HEK293 (cell line): ENCODE results near the gene PROSER2.

Source experiments
- CTCF ChIA-PET: fragments of 350-600 bp; formaldehyde crosslinking; extraction: SDS; loops from one replicate; lab custom pipeline; 2021; ENCODE audit warnings: antibody characterized with exemption; lab: Yijun Ruan, JAX
- POLR2A ChIA-PET: fragments of 300-600 bp; formaldehyde crosslinking; extraction: SDS; loops from one replicate; lab custom pipeline; 2020; ENCODE audit warnings: antibody characterized with exemption, inconsistent platforms; lab: Yijun Ruan, JAX
- H3K27ac ChIP-seq: fragments of 200-500 bp; sonication (Bioruptor generic); 2 replicates; pipeline ENCODE4 v1.5.1; 2014; ENCODE audit warnings: low read depth, low read length, control low read depth, inconsistent platforms; ENCODE audit errors: extremely low read depth
- H3K36me3 ChIP-seq, 2 experiments: fragments of 200-500 bp in 1 of 2; sonication (Bioruptor generic) in 1 of 2; 1 replicate in 1 of 2; 2 replicates in 1 of 2; pipeline ENCODE4 v1.5.1; 2014 to 2017; ENCODE audit warnings: inconsistent platforms in 2 of 2, low read length in 2 of 2; ENCODE audit not compliant: control insufficient read depth in 2 of 2, insufficient read depth in 1 of 2
- H3K4me1 ChIP-seq: fragments of 200-500 bp; sonication (Bioruptor generic); 2 replicates; pipeline ENCODE4 v1.5.1; 2014; ENCODE audit warnings: mild to moderate bottlenecking, low read length, inconsistent platforms; ENCODE audit not compliant: control insufficient read depth, insufficient read depth
- H3K4me3 ChIP-seq: 2 replicates; pipeline ENCODE4 v1.5.1; 2011; ENCODE audit warnings: low read depth, mild to moderate bottlenecking, control low read depth, low read length, moderate library complexity
- H3K9me3 ChIP-seq: fragments of 200-500 bp; sonication (Bioruptor generic); 2 replicates; pipeline ENCODE4 v1.5.1; 2014; ENCODE audit warnings: low read depth, low read length, inconsistent platforms; ENCODE audit not compliant: control insufficient read depth, insufficient read depth
- HOXA7 ChIP-seq: sonication (generic); formaldehyde crosslinking; IDR thresholded peaks from 2 replicates; pipeline ENCODE4 v1.8.1; 2022; ENCODE audit warnings: missing genetic modification reagents, borderline replicate concordance
- KLF7 ChIP-seq: fragments of 450-650 bp; formaldehyde crosslinking; IDR thresholded peaks from 2 replicates; pipeline ENCODE4 v1.5.1; 2016; ENCODE audit warnings: missing biosample characterization, missing genetic modification characterization, borderline replicate concordance
- MEIS1 ChIP-seq: sonication (generic); formaldehyde crosslinking; IDR thresholded peaks from 2 replicates; pipeline ENCODE4 v1.8.1; 2022; ENCODE audit warnings: missing genetic modification reagents, mild to moderate bottlenecking, borderline replicate concordance
- YY2 ChIP-seq: fragments of 450-650 bp; formaldehyde crosslinking; IDR thresholded peaks from 2 replicates; pipeline ENCODE4 v1.5.1; 2016; ENCODE audit warnings: missing biosample characterization, missing genetic modification characterization
- ZFP69B ChIP-seq: fragments of 450-650 bp; formaldehyde crosslinking; IDR thresholded peaks from 2 replicates; pipeline ENCODE4 v1.5.1; 2016; ENCODE audit warnings: missing biosample characterization, missing genetic modification characterization
- ZNF114 ChIP-seq: fragments of 450-650 bp; formaldehyde crosslinking; IDR thresholded peaks from 2 replicates; pipeline ENCODE4 v1.5.0; 2017; ENCODE audit warnings: missing biosample characterization, missing genetic modification characterization
- ZNF146 ChIP-seq: fragments of 450-650 bp; formaldehyde crosslinking; IDR thresholded peaks from 2 replicates; pipeline ENCODE4 v1.5.1; 2016; ENCODE audit warnings: missing biosample characterization, missing genetic modification characterization
- ZNF16 ChIP-seq: fragments of 450-650 bp; formaldehyde crosslinking; IDR thresholded peaks from 2 replicates; pipeline ENCODE4 v1.5.1; 2016; ENCODE audit warnings: low read depth, missing biosample characterization, missing genetic modification characterization
- ZNF174 ChIP-seq: fragments of 450-650 bp; formaldehyde crosslinking; IDR thresholded peaks from 2 replicates; pipeline ENCODE4 v1.5.0; 2017; ENCODE audit warnings: missing biosample characterization, mild to moderate bottlenecking, missing genetic modification characterization
- ZNF214 ChIP-seq: fragments of 450-650 bp; formaldehyde crosslinking; IDR thresholded peaks from 2 replicates; pipeline ENCODE4 v1.5.1; 2017; ENCODE audit warnings: missing biosample characterization, mild to moderate bottlenecking, missing genetic modification characterization, borderline replicate concordance
- ZNF404 ChIP-seq: fragments of 450-650 bp; formaldehyde crosslinking; IDR thresholded peaks from 2 replicates; pipeline ENCODE4 v1.5.1; 2017; ENCODE audit warnings: missing biosample characterization, missing genetic modification characterization
- ZNF423 ChIP-seq: fragments of 450-650 bp; formaldehyde crosslinking; IDR thresholded peaks from 2 replicates; pipeline ENCODE4 v1.5.1; 2016; ENCODE audit warnings: missing biosample characterization, missing genetic modification characterization
- ZNF433 ChIP-seq: fragments of 450-650 bp; formaldehyde crosslinking; IDR thresholded peaks from 2 replicates; pipeline ENCODE4 v1.5.1; 2016; ENCODE audit warnings: missing biosample characterization, missing genetic modification characterization, low read depth
- ZNF560 ChIP-seq: fragments of 450-650 bp; formaldehyde crosslinking; IDR thresholded peaks from 2 replicates; pipeline ENCODE4 v1.5.1; 2017; ENCODE audit warnings: missing biosample characterization, missing genetic modification characterization, borderline replicate concordance
- ZNF585B ChIP-seq: fragments of 450-650 bp; formaldehyde crosslinking; IDR thresholded peaks from 2 replicates; pipeline ENCODE4 v1.5.1; 2016; ENCODE audit warnings: missing biosample characterization, missing genetic modification characterization
- ZNF621 ChIP-seq: fragments of 450-650 bp; formaldehyde crosslinking; IDR thresholded peaks from 2 replicates; pipeline ENCODE4 v1.5.1; 2017; ENCODE audit warnings: missing biosample characterization, missing genetic modification characterization
- ZNF670 ChIP-seq: fragments of 450-650 bp; formaldehyde crosslinking; IDR thresholded peaks from 2 replicates; pipeline ENCODE4 v1.5.1; 2016; ENCODE audit warnings: missing biosample characterization, missing genetic modification characterization, low read depth
- ZNF701 ChIP-seq: fragments of 450-650 bp; formaldehyde crosslinking; IDR thresholded peaks from 2 replicates; pipeline ENCODE4 v1.5.1; 2016; ENCODE audit warnings: missing biosample characterization, missing genetic modification characterization
- ZNF747 ChIP-seq: fragments of 450-650 bp; formaldehyde crosslinking; IDR thresholded peaks from 2 replicates; pipeline ENCODE4 v1.5.1; 2016; ENCODE audit warnings: missing biosample characterization, missing genetic modification characterization
- ZNF776 ChIP-seq: fragments of 450-650 bp; formaldehyde crosslinking; IDR thresholded peaks from 2 replicates; pipeline ENCODE4 v1.5.0; 2017; ENCODE audit warnings: missing biosample characterization, missing genetic modification characterization, borderline replicate concordance
- TF ChIP-seq, protein P1 (sequence below): fragments of 450-650 bp; formaldehyde crosslinking; IDR thresholded peaks from 2 replicates; pipeline ENCODE4 v1.5.1; 2016; ENCODE audit warnings: missing biosample characterization, missing genetic modification characterization
- TF ChIP-seq, protein P2 (sequence below): fragments of 450-650 bp; IDR thresholded peaks from 2 replicates; pipeline ENCODE4 v1.5.1; 2018; ENCODE audit warnings: missing biosample characterization, mild to moderate bottlenecking, missing genetic modification characterization
- TF ChIP-seq, protein P3 (sequence below): fragments of 450-650 bp; formaldehyde crosslinking; IDR thresholded peaks from 2 replicates; pipeline ENCODE4 v1.5.1; 2017; ENCODE audit warnings: missing biosample characterization, missing genetic modification characterization
- TF ChIP-seq, protein P4 (sequence below): fragments of 450-650 bp; formaldehyde crosslinking; IDR thresholded peaks from 2 replicates; pipeline ENCODE4 v1.5.1; 2016; ENCODE audit warnings: missing biosample characterization, missing genetic modification characterization

The PROSER2 gene

DNA sequence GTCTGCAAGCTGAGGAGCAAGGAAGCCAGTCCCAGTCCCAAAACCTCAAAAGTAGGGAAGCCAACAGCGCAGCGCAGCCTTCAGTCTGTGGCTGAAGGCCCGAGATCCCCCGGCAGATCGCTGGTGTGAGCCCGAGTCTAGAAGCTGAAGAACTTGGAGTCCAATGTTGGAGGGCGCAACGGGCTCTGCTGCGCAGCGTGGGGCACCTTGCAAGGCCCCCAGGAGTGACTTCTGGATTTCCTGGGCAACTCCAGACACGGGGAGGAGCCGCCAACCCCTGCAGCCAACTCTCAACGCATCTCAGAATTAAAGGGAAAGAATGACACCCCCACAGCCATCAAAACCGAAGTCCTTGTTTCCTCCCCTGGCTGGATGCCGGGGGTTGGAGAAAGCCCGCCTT, 18.8 kb upstream of the PROSER2 start (continued):
- TF ChIP-seq, protein P1, sequence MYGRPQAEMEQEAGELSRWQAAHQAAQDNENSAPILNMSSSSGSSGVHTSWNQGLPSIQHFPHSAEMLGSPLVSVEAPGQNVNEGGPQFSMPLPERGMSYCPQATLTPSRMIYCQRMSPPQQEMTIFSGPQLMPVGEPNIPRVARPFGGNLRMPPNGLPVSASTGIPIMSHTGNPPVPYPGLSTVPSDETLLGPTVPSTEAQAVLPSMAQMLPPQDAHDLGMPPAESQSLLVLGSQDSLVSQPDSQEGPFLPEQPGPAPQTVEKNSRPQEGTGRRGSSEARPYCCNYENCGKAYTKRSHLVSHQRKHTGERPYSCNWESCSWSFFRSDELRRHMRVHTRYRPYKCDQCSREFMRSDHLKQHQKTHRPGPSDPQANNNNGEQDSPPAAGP (tag by site-specific recombination) = no peak
- TF ChIP-seq HOXA7 (CRISPR knock-in tag) = no peak
- no peak for TF ChIP-seq ZNF670 (tag by site-specific recombination)
- TF ChIP-seq ZNF214 (tag by site-specific recombination) = no peak
- no peak for TF ChIP-seq ZNF146 (tag by site-specific recombination)

DNA sequence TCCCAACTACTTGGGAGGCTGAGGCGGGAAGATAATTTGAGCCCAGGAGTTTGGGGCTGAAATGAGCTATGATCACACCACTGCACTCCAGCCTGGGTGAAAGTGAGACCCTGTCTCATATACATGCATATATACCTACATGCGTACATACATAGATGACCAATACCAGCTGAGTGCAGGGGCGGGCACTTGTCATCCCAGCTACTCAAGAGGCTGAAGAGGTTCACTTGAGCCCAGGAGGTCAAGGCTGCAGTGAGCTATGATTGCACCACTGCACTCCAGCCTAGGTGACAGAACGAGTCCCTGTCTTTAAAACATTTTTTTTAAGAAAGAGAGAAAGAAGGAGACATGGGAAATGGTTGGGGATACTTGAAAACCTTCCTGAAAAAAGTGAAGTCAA, 17.4 kb upstream of the PROSER2 start:
- H3K4me1 ChIP-seq = no peaks in the 10 kb centered on the region
- CTCF ChIA-PET = interaction anchor here (0.6 to 2.4 kb wide), 4 partner anchors 13 to 189 kb away, joined by 3 to 10 read pairs (median 4); no protein-coding TSS in a partner anchor
- no peak overlapping the region for H3K4me3 ChIP-seq
- TF ChIP-seq MEIS1 (CRISPR knock-in tag) (no peak), ZFP69B (tag by site-specific recombination) (no peak), ZNF747 (tag by site-specific recombination) (no peak), YY2 (no peak), ZNF404 (tag by site-specific recombination) (no peak), ZNF114 (no peak), KLF7 (tag by site-specific recombination) (no peak), ZNF560 (no peak), ZNF16 (no peak), ZNF585B (tag by site-specific recombination) (no peak), ZNF423 (tag by site-specific recombination) (no peak), ZNF621 (tag by site-specific recombination) (no peak)
- TF ChIP-seq, protein P2, sequence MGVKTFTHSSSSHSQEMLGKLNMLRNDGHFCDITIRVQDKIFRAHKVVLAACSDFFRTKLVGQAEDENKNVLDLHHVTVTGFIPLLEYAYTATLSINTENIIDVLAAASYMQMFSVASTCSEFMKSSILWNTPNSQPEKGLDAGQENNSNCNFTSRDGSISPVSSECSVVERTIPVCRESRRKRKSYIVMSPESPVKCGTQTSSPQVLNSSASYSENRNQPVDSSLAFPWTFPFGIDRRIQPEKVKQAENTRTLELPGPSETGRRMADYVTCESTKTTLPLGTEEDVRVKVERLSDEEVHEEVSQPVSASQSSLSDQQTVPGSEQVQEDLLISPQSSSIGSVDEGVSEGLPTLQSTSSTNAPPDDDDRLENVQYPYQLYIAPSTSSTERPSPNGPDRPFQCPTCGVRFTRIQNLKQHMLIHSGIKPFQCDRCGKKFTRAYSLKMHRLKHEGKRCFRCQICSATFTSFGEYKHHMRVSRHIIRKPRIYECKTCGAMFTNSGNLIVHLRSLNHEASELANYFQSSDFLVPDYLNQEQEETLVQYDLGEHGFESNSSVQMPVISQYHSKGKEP (tag by site-specific recombination) = no peak
- TF ChIP-seq, protein P3, sequence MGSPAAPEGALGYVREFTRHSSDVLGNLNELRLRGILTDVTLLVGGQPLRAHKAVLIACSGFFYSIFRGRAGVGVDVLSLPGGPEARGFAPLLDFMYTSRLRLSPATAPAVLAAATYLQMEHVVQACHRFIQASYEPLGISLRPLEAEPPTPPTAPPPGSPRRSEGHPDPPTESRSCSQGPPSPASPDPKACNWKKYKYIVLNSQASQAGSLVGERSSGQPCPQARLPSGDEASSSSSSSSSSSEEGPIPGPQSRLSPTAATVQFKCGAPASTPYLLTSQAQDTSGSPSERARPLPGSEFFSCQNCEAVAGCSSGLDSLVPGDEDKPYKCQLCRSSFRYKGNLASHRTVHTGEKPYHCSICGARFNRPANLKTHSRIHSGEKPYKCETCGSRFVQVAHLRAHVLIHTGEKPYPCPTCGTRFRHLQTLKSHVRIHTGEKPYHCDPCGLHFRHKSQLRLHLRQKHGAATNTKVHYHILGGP (tag by site-specific recombination) = no peak
- TF ChIP-seq, protein P4, sequence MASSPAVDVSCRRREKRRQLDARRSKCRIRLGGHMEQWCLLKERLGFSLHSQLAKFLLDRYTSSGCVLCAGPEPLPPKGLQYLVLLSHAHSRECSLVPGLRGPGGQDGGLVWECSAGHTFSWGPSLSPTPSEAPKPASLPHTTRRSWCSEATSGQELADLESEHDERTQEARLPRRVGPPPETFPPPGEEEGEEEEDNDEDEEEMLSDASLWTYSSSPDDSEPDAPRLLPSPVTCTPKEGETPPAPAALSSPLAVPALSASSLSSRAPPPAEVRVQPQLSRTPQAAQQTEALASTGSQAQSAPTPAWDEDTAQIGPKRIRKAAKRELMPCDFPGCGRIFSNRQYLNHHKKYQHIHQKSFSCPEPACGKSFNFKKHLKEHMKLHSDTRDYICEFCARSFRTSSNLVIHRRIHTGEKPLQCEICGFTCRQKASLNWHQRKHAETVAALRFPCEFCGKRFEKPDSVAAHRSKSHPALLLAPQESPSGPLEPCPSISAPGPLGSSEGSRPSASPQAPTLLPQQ = no peak
- TF ChIP-seq, all 188 proteins: peak for 0
- Histone ChIP-seq H3K9me3 (no peaks in the 10 kb centered on the region), H3K36me3 (no peaks in the 10 kb centered on the region), H3K27ac (no peak overlapping the region)
- POLR2A ChIA-PET = no interaction called here

DNA sequence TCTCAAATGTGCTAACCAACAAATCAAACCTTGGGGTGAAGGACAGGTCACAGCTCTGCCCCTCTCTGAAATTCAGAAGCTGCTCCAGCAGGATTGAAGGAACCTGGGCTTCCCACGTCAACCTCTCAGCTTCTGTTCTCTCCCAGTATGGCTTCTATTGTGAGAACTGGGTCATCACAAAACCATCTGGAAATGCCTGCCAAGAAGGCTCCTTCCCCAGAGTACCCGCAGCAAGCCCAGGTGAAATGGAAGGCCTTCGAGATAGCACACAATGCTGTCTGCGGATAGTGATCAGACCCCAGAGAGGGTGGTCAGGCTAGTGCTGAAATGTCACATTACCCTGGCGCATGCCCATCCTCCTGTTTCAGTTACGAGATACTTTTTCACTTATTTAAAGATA, 16.4 kb upstream of the PROSER2 start:
- Histone ChIP-seq H3K9me3 (no peaks in the 10 kb centered on the region), H3K4me3 (no peak overlapping the region), H3K4me1 (no peaks in the 10 kb centered on the region), H3K36me3 (no peaks in the 10 kb centered on the region), H3K27ac (no peak overlapping the region)
- CTCF ChIA-PET = interaction anchor here (1.9 to 2.4 kb wide), 2 partner anchors 12 to 180 kb away, joined by 5 to 10 read pairs; no protein-coding TSS in a partner anchor
- POLR2A ChIA-PET = no interaction called here
- TF ChIP-seq ZNF776 (tag by site-specific recombination) (no peak), ZNF433 (no peak), ZNF174 (tag by site-specific recombination) (no peak), ZNF701 (tag by site-specific recombination) (no peak)
